Ramos (cell line): ENCODE results near the gene CLCNKB.
"Not testable (repeated sequence)": the region's sequence is repeated elsewhere in the genome, so short reads cannot be mapped to it uniquely, and the experiment has no call there.

ENCODE experiments used
- in situ Hi-C: fragments of 300-500 bp; cut with MboI; formaldehyde crosslinking; loops from one replicate; pipeline ENCODE4 v1.14.3; 2022; ENCODE audit warnings: low sequenced_read_pairs; ENCODE audit not compliant: unreplicated experiment

The CLCNKB gene

DNA sequence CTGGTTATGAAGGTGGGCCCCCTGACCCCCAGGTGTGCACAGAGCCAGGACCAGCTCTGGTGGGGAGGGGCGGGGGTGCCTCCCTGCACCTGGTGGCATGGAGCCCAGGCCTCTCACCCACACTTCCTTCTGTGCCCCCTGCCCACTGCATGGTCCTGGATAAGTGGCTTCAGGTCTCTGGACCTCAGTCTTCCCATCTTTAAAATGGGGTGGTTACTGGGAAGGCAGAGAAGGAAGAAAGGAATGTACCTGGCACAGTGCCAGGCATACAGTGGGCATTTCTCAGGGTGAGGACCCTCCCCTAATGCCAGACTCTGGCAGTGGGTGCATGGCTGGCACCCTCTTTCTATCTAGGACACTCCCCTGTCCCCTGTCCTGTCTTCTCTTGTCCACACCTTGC, 14.3 kb upstream of the CLCNKB start:
- in situ Hi-C loops: no loop called here

DNA sequence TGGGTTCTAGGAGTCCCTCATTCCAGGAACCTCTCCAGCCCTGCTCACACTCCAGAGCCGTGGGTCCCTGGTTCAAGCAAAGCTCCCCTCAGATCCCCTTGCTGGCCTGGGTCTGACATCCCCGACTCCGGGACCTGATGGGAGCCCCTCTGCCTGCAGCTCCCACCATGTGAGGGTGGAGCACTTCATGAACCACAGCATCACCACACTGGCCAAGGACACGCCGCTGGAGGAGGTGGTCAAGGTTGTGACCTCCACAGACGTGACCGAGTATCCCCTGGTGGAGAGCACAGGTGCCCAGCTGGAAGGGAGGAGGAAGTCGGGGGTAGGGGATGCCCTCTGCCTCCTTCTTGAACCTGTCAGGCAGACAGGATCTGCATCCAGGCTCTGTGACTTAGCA, 12.0 kb upstream of the CLCNKB start:
- in situ Hi-C loops: no loop called here

DNA sequence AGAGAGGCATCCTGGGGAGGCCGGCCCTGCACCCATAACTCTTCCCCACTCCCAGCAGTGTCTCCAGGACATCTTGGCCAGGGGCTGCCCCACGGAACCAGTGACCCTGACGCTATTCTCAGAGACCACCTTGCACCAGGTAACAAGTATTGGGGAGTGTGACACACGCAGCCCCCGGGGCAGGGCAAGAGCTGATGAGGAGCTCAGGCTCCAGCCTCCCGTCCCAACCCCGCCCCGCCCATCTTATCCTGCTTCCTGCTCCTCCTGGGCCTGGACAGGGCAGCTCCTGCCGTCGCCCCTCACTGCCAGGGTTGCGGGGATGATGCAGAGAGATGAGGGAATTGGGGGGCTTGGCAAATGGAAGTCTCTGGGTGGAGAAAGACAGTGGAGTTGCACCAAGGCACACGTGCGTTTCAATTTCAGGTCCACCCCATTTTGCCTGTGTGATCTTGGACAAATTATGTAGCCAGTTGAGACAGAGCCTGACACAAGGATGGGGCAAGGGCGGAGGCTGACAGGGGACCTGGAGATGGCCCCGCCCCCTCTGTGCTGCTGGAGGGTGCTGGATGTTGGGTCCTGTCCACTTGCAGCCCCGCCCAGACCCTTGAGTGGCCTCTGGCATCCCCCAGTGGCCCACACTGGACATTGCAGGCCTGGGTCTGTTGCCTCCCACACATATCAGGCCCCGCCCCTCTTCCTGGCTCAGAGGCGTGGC, 11.0 kb upstream of the CLCNKB start:
- in situ Hi-C loops: no loop called here

DNA sequence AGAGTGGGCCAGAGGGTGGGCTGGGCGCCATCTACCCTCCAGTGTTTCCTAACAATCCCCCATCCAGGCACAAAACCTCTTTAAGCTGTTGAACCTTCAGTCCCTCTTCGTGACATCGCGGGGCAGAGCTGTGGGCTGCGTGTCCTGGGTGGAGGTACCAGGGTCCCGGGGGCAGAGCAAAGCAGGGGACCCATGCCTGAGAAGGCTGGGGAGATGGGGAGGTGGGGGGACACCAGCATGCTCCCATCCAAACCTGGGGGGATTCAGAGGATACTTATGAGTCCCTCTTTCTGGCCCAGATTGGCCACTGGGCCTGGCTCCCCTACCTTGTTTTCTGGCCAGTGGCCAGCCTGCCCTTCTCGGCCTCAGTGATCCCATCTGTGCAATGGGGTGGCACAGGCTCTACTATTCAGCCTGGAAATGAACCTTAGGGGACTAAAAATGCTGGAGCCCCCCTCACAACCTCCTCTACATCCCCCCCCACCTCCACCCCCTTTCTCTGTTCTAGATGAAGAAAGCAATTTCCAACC, 10.4 kb upstream of the CLCNKB start:
- in situ Hi-C loops: not testable (repeated sequence)

DNA sequence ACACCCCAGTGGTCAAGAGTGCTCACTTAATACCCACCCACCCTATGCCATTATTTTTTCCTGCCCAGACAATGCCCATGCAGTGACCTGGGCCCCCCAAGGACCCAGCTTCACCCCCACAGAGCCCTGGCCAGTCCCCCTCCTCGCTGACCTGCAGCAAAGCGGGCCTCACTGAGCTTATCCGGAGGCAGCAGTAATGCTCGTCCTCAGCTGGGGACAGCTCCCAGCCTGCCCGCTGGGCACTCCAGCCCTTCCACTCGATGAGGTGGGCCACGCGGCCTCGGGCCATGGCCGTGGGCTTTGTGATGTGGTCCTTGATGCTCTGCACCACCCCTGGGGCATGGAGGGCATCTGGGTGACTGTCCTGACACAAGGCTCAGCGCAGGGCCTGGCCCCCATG, 7.1 kb upstream of the CLCNKB start:
- in situ Hi-C loops: not testable (repeated sequence)

DNA sequence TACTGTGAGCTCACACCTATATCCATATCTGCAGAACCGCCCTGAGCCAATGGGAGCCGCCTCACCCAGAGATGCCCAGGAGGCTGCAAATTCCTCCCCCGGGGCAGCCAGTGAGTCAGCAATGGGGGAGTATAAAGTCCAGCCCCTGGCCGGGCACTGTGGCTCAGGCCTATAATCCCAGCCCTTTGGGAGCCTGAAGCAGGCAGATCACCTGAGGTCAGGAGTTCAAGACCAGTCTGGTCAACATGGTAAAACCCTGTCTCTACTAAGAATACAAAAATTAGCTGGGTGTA, 5.0 kb upstream of the CLCNKB start:
- in situ Hi-C loops: no loop called here

DNA sequence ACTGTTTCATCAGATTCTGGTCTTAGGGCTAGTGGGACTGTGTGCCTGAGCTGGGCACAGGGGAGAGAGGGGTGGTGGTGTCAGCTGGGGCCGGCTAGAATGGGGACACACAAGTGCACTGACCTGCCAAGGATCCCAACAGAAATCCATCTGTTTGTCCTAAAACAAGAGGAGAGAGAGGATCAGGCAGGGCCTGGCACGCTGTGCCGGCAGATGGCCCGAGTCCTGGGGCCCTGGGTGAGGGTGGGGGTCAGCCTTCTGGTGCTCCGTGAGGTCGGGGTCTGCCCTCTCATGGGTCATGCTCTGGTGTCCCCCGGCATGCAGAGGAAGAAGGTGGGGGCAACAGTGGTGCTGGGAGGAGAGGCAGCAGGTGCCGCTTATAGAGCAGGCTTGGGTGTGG, 3.7 kb upstream of the CLCNKB start:
- in situ Hi-C loops: not testable (repeated sequence)

DNA sequence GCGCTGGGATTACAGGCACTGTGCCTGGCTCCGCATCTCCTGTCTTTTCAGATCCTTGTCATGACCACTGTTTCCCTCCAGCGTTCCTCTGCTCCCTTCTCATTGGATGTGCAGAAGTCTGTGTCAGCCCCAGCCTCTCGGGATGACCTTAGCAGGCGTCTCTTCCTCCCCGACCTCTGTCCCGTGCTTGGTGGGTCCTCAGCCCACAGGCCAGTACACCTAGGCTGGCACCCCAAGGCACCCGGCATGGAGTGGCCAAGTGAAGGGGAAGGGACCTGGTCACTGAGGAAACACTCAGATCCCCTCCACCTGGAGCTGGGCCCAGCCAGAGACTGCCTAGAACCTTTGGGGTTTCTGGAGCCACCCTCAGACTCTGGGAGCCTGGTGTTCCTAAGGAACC, 2.4 kb upstream of the CLCNKB start:
- in situ Hi-C loops: no loop called here

DNA sequence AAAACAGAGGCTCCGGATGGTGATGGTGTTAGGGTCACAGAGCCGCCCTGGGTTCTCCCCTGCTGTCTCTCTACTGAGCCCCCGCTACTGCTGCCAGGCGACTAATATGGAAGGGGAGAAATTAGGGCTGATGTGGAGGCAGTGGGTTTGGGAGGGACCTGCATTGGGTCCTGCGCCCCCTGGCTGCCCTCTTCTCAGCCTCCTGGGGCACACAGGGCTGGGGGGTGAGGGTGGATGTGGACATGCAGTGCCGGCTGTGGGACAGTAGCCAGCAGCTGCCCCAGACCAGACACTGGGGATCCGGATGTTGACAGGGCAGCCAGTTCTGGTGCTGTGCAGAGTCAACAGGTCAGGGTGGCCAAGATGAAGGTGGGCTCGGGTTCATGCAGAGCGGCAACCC, 1.5 kb upstream of the CLCNKB start:
- in situ Hi-C loops: no loop called here

DNA sequence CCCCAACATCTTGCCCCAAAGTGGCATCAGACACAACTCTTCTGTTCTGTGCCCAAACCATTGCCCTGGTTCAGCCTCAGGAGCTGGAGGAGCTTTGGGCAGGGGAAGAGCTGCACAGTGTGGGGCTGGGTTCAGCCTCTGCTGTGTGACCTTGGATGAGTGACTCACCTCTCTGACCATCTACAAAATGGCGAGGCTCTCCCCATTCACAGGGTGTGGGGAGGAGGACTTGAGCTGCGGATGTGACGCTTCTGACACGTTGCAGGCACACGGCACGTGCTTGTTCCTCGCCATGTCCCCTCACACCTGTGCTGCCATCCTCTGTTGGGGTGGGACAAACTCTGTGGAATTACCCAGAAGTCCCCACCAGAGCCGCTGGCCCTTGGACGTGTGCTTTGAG, 928 bp upstream of the CLCNKB start:
- in situ Hi-C loops: not testable (repeated sequence)

DNA sequence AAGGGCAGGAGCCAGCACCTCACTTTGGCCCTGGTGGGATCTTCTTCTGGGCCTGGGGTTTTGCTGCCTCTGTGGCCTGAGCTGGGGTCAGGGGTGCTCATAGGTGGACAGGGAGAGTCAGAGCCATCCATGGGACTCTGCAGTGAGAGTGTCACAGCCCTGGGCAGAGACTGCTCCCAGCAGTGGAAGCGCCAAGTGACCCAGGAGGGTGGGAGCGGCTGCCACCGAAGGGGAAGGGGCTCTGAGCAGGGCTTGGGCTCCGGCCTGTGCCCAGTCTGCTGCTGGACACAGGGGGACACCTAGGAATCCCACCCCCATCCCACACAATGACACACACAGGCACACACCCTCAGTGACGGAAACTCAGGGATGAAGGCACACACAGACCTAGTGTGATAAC, 368 bp downstream of the CLCNKB start:
- in situ Hi-C loops: no loop called here

DNA sequence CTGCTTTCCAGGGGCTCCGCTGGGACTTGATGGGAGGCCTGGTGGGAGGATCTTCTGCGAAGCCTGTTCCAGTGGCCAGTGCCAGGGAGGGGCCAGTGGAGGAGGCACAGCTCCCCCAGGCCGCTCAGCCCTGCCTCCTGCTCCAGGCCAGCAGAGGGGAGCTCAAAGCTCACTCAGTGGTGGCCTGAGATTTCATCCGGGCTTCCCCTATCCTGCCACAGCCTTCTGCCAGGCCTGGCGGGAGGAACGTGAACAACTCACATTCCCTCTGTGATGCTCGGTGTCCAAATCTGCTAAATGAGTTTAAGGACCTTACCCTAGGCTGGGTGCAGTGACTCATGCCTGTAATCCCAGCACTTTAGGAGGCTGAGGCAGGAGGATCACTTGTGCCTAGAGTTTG, 3.3 kb downstream of the CLCNKB start:
- in situ Hi-C loops: no loop called here

DNA sequence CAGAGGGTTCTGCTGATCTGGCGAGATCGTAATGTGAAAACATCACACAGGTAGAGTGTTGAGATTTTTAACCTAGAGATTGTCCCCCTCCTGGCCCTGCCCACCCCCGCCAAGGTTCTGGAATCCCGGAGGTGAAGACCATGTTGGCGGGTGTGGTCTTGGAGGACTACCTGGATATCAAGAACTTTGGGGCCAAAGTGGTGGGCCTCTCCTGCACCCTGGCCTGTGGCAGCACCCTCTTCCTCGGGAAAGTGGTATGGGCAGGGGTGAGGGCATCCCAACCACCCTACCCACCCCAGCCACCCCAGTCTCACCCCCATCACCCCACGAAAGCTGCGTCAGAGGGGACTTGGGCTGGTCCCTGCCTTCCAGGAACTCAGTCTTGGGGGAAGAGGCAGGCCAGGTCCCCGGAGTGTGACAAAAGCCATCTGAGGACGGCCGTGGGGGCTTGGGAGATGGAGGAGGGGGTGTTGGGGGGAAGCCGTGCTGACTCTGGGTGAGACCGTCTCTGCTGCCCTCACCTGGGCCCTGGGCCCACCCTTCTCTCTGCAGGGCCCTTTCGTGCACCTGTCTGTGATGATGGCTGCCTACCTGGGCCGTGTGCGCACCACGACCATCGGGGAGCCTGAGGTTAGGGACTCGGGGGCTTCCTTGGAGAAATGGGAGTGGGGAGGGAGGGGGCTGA, 4.4 kb downstream of the CLCNKB start:
- in situ Hi-C loops: no loop called here

DNA sequence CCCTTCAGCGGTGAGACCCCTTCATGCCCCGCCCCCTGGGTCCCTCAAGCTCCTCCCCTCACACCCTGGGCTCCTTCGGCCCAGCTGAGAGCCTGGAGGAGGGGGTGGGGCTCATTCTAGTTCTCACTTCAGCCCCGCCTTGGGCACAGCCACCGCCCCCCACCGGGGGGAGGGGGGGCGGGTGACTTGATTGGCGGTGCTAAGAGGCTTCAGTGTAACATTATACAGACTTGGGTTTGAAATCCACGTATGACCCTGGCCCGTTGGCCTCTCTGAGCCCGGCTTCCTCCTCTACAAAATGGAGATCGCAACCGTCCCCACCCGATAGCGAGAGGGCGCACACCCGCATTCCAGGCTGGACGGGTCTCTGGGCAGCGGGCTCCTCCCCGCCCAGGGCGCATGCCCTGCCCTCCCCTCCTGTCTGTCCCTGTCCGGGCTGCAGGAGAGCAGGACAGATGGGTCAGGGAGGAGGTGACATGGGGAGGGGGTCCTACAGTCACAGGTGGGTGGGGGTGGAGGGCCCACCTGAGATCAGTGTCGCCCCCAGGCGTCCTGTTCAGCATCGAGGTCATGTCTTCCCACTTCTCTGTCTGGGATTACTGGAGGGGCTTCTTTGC, 5.1 kb downstream of the CLCNKB start:
- in situ Hi-C loops: no loop called here

DNA sequence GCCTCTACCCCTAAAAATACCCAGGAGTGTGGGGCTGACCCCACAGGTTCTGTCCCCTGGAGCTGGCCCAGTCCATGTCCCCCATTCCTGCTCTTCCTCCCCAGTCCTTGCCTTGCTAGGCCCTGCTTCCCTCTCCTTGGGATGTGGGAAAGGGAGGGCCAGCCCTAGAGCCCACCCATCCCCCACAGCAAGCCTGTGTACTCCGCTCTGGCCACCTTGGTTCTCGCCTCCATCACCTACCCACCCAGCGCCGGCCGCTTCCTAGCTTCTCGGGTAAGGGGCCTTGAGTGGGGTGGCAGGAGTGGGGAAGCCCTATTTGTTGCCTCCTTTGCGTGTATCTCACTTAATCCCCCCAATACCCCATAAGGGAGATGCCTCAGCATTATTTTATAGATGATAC, 6.7 kb downstream of the CLCNKB start:
- in situ Hi-C loops: no loop called here

DNA sequence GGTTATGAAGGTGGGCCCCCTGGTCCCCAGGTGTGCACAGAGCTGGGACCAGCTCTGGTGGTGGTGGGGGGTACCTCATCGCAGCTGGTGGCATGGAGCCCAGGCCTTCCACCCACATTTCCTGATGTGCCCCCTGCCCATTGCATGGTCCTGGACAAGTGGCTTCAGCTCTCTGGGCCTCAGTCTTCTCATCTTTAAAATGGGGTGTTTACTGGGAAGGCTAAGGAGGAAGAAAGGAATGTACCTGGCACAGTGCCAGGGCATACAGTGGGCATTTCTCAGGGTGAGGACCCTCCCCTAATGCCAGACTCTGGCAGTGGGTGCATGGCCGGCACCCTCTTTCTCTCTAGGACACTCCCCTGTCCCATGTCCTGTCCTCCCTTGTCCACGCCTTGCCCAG, 7.5 kb downstream of the CLCNKB start:
- in situ Hi-C loops: no loop called here

DNA sequence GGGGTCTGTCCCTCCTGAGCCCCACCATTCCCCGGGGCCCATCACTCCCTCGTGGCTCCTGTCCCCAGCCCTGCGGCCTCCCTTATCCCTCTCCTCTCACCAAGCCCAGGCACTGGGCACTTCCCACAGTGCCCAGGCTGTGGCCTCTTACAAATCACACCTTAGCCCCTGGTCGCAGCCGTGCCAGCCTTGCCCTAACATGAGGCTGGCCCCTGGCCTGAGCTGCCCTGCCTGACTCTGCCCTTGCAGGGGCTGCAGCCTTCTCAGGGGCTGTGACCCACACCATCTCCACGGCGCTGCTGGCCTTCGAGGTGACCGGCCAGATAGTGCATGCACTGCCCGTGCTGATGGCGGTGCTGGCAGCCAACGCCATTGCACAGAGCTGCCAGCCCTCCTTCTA, 8.4 kb downstream of the CLCNKB start:
- in situ Hi-C loops: not testable (repeated sequence)

DNA sequence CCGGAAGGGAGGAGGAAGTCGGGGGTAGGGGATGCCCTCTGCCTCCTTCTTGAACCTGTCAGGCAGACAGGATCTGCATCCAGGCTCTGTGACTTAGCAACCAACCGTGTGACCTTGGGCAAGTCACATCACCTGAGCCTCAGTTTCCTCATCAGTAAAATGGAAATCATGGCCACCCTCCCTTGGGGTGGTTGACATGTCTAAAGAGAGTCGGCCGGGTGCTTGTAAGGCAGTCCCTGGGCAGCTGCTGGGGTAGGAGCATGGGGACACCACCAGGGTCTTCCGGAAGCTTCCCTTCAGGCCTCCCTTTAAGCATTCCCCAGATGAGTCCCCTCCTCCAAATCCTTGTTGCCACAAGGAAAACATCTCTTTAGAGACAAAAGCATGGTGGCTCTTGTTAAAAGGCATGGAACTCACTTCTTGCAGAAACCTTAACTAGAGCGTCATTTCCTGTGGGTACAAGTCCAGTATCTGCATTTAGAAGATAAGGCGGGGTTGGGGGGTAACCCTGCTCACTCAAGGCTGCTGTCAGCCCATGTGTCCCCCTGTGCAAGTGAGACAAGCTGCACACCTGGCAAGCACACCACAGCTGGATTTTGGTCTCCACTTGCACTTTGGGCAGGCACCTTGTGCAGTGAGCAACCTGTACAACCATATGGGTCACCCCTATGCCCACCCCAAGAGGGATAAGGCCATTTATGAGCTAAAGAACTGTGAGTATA, 10.4 kb downstream of the CLCNKB start:
- in situ Hi-C loops: no loop called here

DNA sequence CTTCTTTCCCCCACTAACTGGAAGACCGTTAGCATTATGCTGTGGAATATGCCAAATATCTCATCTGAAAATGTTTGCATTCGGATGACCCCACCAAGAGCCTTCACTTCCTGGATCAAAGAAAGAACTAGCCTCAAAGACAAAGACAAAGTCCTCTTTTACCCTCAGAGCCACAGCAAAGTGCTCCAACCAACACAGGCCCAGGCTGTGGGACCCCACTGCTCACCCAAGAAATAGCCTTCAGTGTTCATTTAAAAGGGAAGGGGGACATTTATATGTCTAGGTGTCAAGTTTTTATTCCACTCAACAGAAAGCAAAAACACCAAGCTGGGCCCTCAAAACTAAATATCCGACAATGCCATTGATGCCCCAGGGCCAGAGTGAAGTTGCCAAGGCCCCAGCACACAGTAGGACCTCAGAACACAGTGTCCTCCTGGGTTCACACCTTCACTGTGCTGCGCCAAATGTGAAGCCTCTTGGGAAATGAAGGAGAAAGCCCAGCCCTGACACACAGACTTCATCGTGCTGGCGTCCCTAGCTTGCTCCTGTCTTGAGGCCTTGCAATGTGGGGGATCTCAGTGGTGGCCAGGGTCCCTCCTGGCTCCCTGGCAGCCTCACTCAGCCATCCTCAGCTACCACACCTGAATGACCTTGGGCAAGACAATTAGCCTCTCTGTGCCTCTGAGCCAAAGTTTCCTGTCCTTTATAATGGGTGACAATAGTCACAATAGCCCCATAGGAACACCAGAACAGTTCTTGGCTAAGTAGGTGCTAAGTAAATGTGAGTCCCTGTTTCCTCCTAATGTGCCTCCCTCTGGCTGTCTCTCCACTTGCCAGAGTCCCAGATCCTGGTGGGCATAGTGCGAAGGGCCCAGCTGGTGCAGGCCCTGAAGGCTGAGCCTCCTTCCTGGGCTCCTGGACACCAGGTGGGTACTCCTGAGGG, 11.3 kb downstream of the CLCNKB start:
- in situ Hi-C loops: no loop called here
